HCT116 (cell line): ENCODE results near the gene ALKBH1. TPM values are rescaled to one million over a fixed set of nuclear protein-coding genes. Genes with fewer than 3 reads are reported as not detected.

Experiments used
- ATAC-seq: fragments of 200-7000 bp; cut with Tn5 transposase; 2 replicates; pipeline ENCODE4 v1.9.1; 2020; ENCODE audit warnings: mild to moderate bottlenecking, moderate library complexity
- BruUV-seq: library from RNA; stranded (reverse); fragments of 400-500 nt; replicated peaks from 2 replicates; lab custom pipeline; 2021; lab: Mats Ljungman, UMichigan
- CTCF ChIA-PET: fragments of 300-600 bp; sonication (Branson Sonifier 250); formaldehyde crosslinking; loops from one replicate; lab custom pipeline; 2021; ENCODE audit warnings: antibody characterized with exemption; lab: Charles Lee
- POLR2A ChIA-PET: fragments of 300-600, 350-600 bp; sonication (Branson Sonifier 250); formaldehyde crosslinking; loops from one replicate; lab custom pipeline; 2021; ENCODE audit warnings: antibody characterized with exemption; lab: Charles Lee
- RAD21 ChIA-PET, 2 experiments: fragments of 300-600 bp; sonication (Branson Sonifier 250); formaldehyde crosslinking; loops; one replicate each; lab custom pipeline; 2023; ENCODE audit warnings: low total read pairs in 2 of 2; ENCODE audit not compliant: uncharacterized antibody in 2 of 2, unreplicated experiment in 2 of 2, low non-redundant PET in 1 of 2; lab: Charles Lee
- DNase-seq: peaks from one replicate; pipeline ENCODE4 v3.0.0-alpha.2; 2010; ENCODE audit warnings: low read depth, low spot score
- H2AFZ ChIP-seq: fragments of 200-600 bp; shearing (Covaris generic), sonication (generic); 2 replicates; pipeline ENCODE4 v1.6.1; 2017; ENCODE audit warnings: low read depth, mixed run types, mixed read lengths, antibody characterized with exemption, low read length; ENCODE audit not compliant: poor library complexity, severe bottlenecking
- H3K27ac ChIP-seq: 2 replicates; pipeline ENCODE4 v1.5.1; 2012; ENCODE audit warnings: low read depth, low read length
- H3K27me3 ChIP-seq: fragments of 200-600 bp; sonication (generic); 2 replicates; pipeline ENCODE4 v1.6.1; 2016; ENCODE audit warnings: mixed run types, low read length, mixed read lengths; ENCODE audit not compliant: insufficient read depth
- H3K36me3 ChIP-seq, 2 experiments: fragments of 200-500 bp in 1 of 2; fragments of 200-600 bp in 1 of 2; sonication (Bioruptor generic) in 1 of 2; sonication (generic) in 1 of 2; 2 replicates each; pipeline versions ENCODE4 v1.5.1 to v1.6.1; 2014 to 2016; ENCODE audit warnings: low read length in 2 of 2, inconsistent platforms in 1 of 2, mixed read lengths in 1 of 2, mixed run types in 1 of 2; ENCODE audit not compliant: insufficient read depth in 2 of 2, control insufficient read depth in 1 of 2
- H3K4me1 ChIP-seq, 2 experiments: fragments of 200-600 bp in 1 of 2; sonication (generic) in 1 of 2; 2 replicates each; pipeline versions ENCODE4 v1.5.1 to v1.6.1; 2012 to 2017; ENCODE audit warnings: low read length in 2 of 2, inconsistent platforms in 1 of 2, mild to moderate bottlenecking in 1 of 2, mixed read lengths in 1 of 2, mixed run types in 1 of 2, moderate library complexity in 1 of 2; ENCODE audit not compliant: insufficient read depth in 2 of 2, control insufficient read depth in 1 of 2
- H3K4me2 ChIP-seq: fragments of 200-600 bp; sonication (generic); 2 replicates; pipeline ENCODE4 v1.6.1; 2017; ENCODE audit warnings: mixed run types, low read length, mixed read lengths
- H3K4me3 ChIP-seq, 2 experiments: fragments of 200-600 bp in 1 of 2; sonication (generic) in 1 of 2; replicated peaks in 1 of 2; 2 replicates each; pipeline ENCODE4 v1.5.1; 2011 to 2016; ENCODE audit warnings: low read length in 2 of 2, control low read depth in 1 of 2, low read depth in 1 of 2, mild to moderate bottlenecking in 1 of 2, mixed read lengths in 1 of 2, mixed run types in 1 of 2
- H3K79me2 ChIP-seq: fragments of 200-600 bp; sonication (generic); 2 replicates; pipeline ENCODE4 v1.6.1; 2017; ENCODE audit warnings: mild to moderate bottlenecking, mixed run types, low read length, moderate library complexity, mixed read lengths; ENCODE audit not compliant: insufficient read depth
- H3K9ac ChIP-seq: fragments of 200-600 bp; sonication (generic); 2 replicates; pipeline ENCODE4 v1.6.1; 2016; ENCODE audit warnings: low read length, mixed read lengths
- H3K9me2 ChIP-seq: fragments of 200-600 bp; sonication (generic), shearing (Covaris generic); 2 replicates; pipeline ENCODE4 v1.6.1; 2017; ENCODE audit warnings: mixed run types, mild to moderate bottlenecking, moderate library complexity; ENCODE audit not compliant: insufficient read depth
- H3K9me3 ChIP-seq, 2 experiments: fragments of 200-500 bp in 1 of 2; fragments of 200-600 bp in 1 of 2; sonication (Bioruptor generic) in 1 of 2; sonication (generic) in 1 of 2; 2 replicates each; pipeline ENCODE4 v1.6.1; 2014 to 2017; ENCODE audit warnings: low read length in 2 of 2, mixed read lengths in 2 of 2, inconsistent platforms in 1 of 2, low read depth in 1 of 2, mild to moderate bottlenecking in 1 of 2, mixed run types in 1 of 2, moderate library complexity in 1 of 2; ENCODE audit not compliant: control insufficient read depth in 1 of 2, insufficient read depth in 1 of 2
- H4K20me1 ChIP-seq: fragments of 200-600 bp; sonication (generic), shearing (Covaris generic); 2 replicates; pipeline ENCODE4 v1.6.1; 2017; ENCODE audit warnings: mixed run types, mild to moderate bottlenecking, moderate library complexity; ENCODE audit not compliant: insufficient read depth
- ATF3 ChIP-seq: IDR thresholded peaks from 2 replicates; pipeline ENCODE4 v1.6.1; 2012
- ELF1 ChIP-seq: IDR thresholded peaks from 2 replicates; pipeline ENCODE4 v1.6.1; 2012; ENCODE audit warnings: low read depth, borderline replicate concordance
- FOSL1 ChIP-seq: IDR thresholded peaks from 2 replicates; pipeline ENCODE4 v1.6.1; 2012; ENCODE audit warnings: low read depth
- MAX ChIP-seq: IDR thresholded peaks from 2 replicates; pipeline ENCODE4 v1.6.1; 2012
- POLR2AphosphoS5 ChIP-seq: IDR thresholded peaks from 2 replicates; pipeline ENCODE4 v1.6.1; 2011; ENCODE audit warnings: mild to moderate bottlenecking, low read depth, low read length, moderate library complexity
- RAD21 ChIP-seq: IDR thresholded peaks from 2 replicates; pipeline ENCODE4 v1.6.1; 2012; ENCODE audit warnings: low read depth, mild to moderate bottlenecking
- SIN3A ChIP-seq: IDR thresholded peaks from 2 replicates; pipeline ENCODE4 v1.6.1; 2012; ENCODE audit warnings: low read depth
- intact Hi-C: fragments of 100-400 bp; cut with micrococcal nuclease; formaldehyde crosslinking; loops from 2 replicates; pipeline ENCODE4 v1.10.0; 2022
- total RNA-seq: library from RNA; stranded (reverse); gene quantifications from one replicate; pipeline ENCODE4 v1.2.1, GENCODE V29; 2021; ENCODE audit not compliant: unreplicated experiment

ALKBH1 gene
- total RNA-seq, 1 experiment from 2014 or later: 14.4 TPM

- H3K9ac ChIP-seq: no peak overlapping the region
- H3K79me2 ChIP-seq: no peaks in the 10 kb centered on the region
- no peaks in the 10 kb centered on the region for H3K36me3 ChIP-seq
- DNase-seq (no peak), ATAC-seq (no peak)
- H3K9me2 ChIP-seq: no peaks in the 10 kb centered on the region
- H3K4me2 ChIP-seq: no peak overlapping the region
- no peak overlapping the region for H2AFZ ChIP-seq
- no TSS peak for BruUV-seq
- no peak overlapping the region for H3K27ac ChIP-seq
- CTCF ChIA-PET: no interaction called here
- POLR2A ChIA-PET: no interaction called here
- TF ChIP-seq SIN3A (no peak), ATF3 (no peak)
- RAD21 ChIA-PET: no interaction called here
- no peaks in the 10 kb centered on the region for H3K4me1 ChIP-seq
- intact Hi-C loops: no loop called here
- H4K20me1 ChIP-seq: no peaks in the 10 kb centered on the region
- H3K27me3 ChIP-seq: no peaks in the 10 kb centered on the region
- H3K4me3 ChIP-seq: no peak overlapping the region
- H3K9me3 ChIP-seq: no peaks in the 10 kb centered on the region
Measured at GRCh38 chr14:77648520-77649200, 59.2 kb downstream of the ALKBH1 start.

- RAD21 ChIA-PET: no interaction called here
- no TSS peak for BruUV-seq
- TF ChIP-seq ELF1 (no peak), POLR2AphosphoS5 (no peak), MAX (no peak), FOSL1 (no peak), RAD21 (no peak)
- Histone ChIP-seq H2AFZ (no peak overlapping the region), H3K4me1 (no peaks in the 10 kb centered on the region), H3K36me3 (no peaks in the 10 kb centered on the region), H4K20me1 (no peaks in the 10 kb centered on the region), H3K9ac (no peak overlapping the region), H3K27ac (no peak overlapping the region), H3K9me3 (no peaks in the 10 kb centered on the region), H3K9me2 (no peaks in the 10 kb centered on the region), H3K79me2 (no peaks in the 10 kb centered on the region), H3K4me2 (no peak overlapping the region), H3K4me3 (no peak overlapping the region), H3K27me3 (no peaks in the 10 kb centered on the region)
- DNase-seq (no peak), ATAC-seq (no peak)
- intact Hi-C loops: no loop called here
- POLR2A ChIA-PET: no interaction called here
- CTCF ChIA-PET: no interaction called here
Measured at GRCh38 chr14:77647853-77648252, 60.0 kb downstream of the ALKBH1 start.
